DND-41 (cell line): ENCODE data around the gene CCL20.

Experiments
- ATAC-seq: fragments of 200-7000 bp; cut with Tn5 transposase; 3 replicates; pipeline ENCODE4 v1.9.1; 2021; ENCODE audit warnings: low read depth; ENCODE audit not compliant: insufficient read depth
- DNase-seq: peaks from one replicate; pipeline ENCODE4 v3.0.0-alpha.2; 2020
- H2AFZ ChIP-seq: 2 replicates; pipeline ENCODE4 v1.6.0; 2012; ENCODE audit warnings: low read depth, low read length
- H3K27ac ChIP-seq: 2 replicates; pipeline ENCODE4 v1.5.1; 2012; ENCODE audit warnings: low read length, inconsistent platforms
- H3K27me3 ChIP-seq: fragments of 200-600 bp; sonication (generic); 2 replicates; pipeline ENCODE4 v1.6.0; 2012; ENCODE audit warnings: low read length, mild to moderate bottlenecking, inconsistent platforms; ENCODE audit not compliant: insufficient read depth, poor library complexity
- H3K36me3 ChIP-seq: 2 replicates; pipeline ENCODE4 v1.5.1; 2012; ENCODE audit warnings: low read length, inconsistent platforms; ENCODE audit not compliant: insufficient read depth
- H3K4me1 ChIP-seq: 2 replicates; pipeline ENCODE4 v1.5.1; 2012; ENCODE audit warnings: mild to moderate bottlenecking, low read length; ENCODE audit not compliant: insufficient read depth
- H3K4me2 ChIP-seq: 2 replicates; pipeline ENCODE4 v1.6.0; 2012; ENCODE audit warnings: mild to moderate bottlenecking, moderate library complexity, low read length, inconsistent platforms; ENCODE audit not compliant: insufficient read depth
- H3K4me3 ChIP-seq, 2 experiments: fragments of 200-600 bp in 1 of 2; shearing (Covaris generic) in 1 of 2; 2 replicates each; pipeline ENCODE4 v1.5.1; 2012 to 2016; ENCODE audit warnings: inconsistent platforms in 2 of 2, low read length in 2 of 2, mild to moderate bottlenecking in 2 of 2, low read depth in 1 of 2, moderate library complexity in 1 of 2
- H3K79me2 ChIP-seq: 2 replicates; pipeline ENCODE4 v1.6.0; 2012; ENCODE audit warnings: low read length, inconsistent platforms; ENCODE audit not compliant: insufficient read depth
- H3K9ac ChIP-seq: 2 replicates; pipeline ENCODE4 v1.6.0; 2012; ENCODE audit warnings: low read depth, mild to moderate bottlenecking, inconsistent platforms, low read length, moderate library complexity
- H3K9me3 ChIP-seq: 2 replicates; pipeline ENCODE4 v1.5.1; 2012; ENCODE audit warnings: low read length, moderate library complexity, mild to moderate bottlenecking, inconsistent platforms; ENCODE audit not compliant: insufficient read depth, severe bottlenecking
- H4K20me1 ChIP-seq: 2 replicates; pipeline ENCODE4 v1.6.0; 2012; ENCODE audit warnings: low read length; ENCODE audit not compliant: insufficient read depth
- CTCF ChIP-seq: IDR thresholded peaks from 2 replicates; pipeline ENCODE4 v1.5.1; 2012; ENCODE audit warnings: borderline replicate concordance, low read length, moderate library complexity, mild to moderate bottlenecking; ENCODE audit not compliant: poor library complexity, severe bottlenecking; ENCODE audit errors: extremely low read depth
- EZH2 ChIP-seq: IDR thresholded peaks from 3 replicates; pipeline ENCODE4 v1.6.1; 2012; ENCODE audit warnings: borderline replicate concordance, low read depth, mild to moderate bottlenecking, moderate library complexity, low read length, inconsistent platforms; ENCODE audit not compliant: severe bottlenecking

CCL20 gene

GRCh38 chr2:227782804-227783203 is 30.8 kb upstream of the CCL20 start:
- no peak for ATAC-seq

GRCh38 chr2:227783404-227784138 is 30.1 kb upstream of the CCL20 start:
- Histone ChIP-seq H3K4me3 (no peak overlapping the region), H3K9ac (no peak overlapping the region), H3K9me3 (no peaks in the 10 kb centered on the region), H3K4me1 (no peaks in the 10 kb centered on the region), H3K4me2 (no peak overlapping the region), H3K27ac (no peak overlapping the region), H3K27me3 (no peaks in the 10 kb centered on the region), H3K79me2 (no peaks in the 10 kb centered on the region), H2AFZ (no peak overlapping the region), H4K20me1 (no peaks in the 10 kb centered on the region), H3K36me3 (no peaks in the 10 kb centered on the region)
- no peak for TF ChIP-seq CTCF
- ATAC-seq (no peak), DNase-seq (no peak)

More at GRCh38 chr2:227782804-227783203, 30.8 kb upstream of the CCL20 start:
- Histone ChIP-seq H3K4me3 (no peak overlapping the region), H2AFZ (no peak overlapping the region), H3K36me3 (no peaks in the 10 kb centered on the region), H3K27me3 (no peaks in the 10 kb centered on the region), H3K27ac (no peak overlapping the region), H3K4me2 (no peak overlapping the region), H3K9me3 (no peaks in the 10 kb centered on the region), H3K79me2 (no peaks in the 10 kb centered on the region), H3K9ac (no peak overlapping the region), H3K4me1 (no peaks in the 10 kb centered on the region), H4K20me1 (no peaks in the 10 kb centered on the region)
- TF ChIP-seq CTCF (no peak), EZH2 (no peak)
- DNase-seq = no peak

- no peak for DNase-seq
- Histone ChIP-seq H3K36me3 (no peaks in the 10 kb centered on the region), H3K4me3 (no peak overlapping the region), H2AFZ (no peak overlapping the region), H3K9ac (no peak overlapping the region), H3K4me2 (no peak overlapping the region), H3K27me3 (no peaks in the 10 kb centered on the region), H3K79me2 (no peaks in the 10 kb centered on the region), H4K20me1 (no peaks in the 10 kb centered on the region), H3K27ac (no peak overlapping the region), H3K4me1 (no peaks in the 10 kb centered on the region), H3K9me3 (no peaks in the 10 kb centered on the region)
- TF ChIP-seq EZH2 = no peak
- ATAC-seq = no peak
These were observed 28.3 kb upstream of the CCL20 start for GRCh38 chr2:227785293-227785692.

GRCh38 chr2:227788561-227789018 is 25.1 kb upstream of the CCL20 start:
- DNase-seq (no peak), ATAC-seq (no peak)
- TF ChIP-seq CTCF = no peak
- no peak for TF ChIP-seq EZH2
- Histone ChIP-seq H4K20me1 (no peaks in the 10 kb centered on the region), H2AFZ (no peak overlapping the region), H3K4me3 (no peak overlapping the region), H3K9ac (no peak overlapping the region), H3K27ac (no peak overlapping the region), H3K4me2 (no peak overlapping the region), H3K4me1 (no peaks in the 10 kb centered on the region), H3K9me3 (no peaks in the 10 kb centered on the region), H3K27me3 (no peaks in the 10 kb centered on the region), H3K36me3 (no peaks in the 10 kb centered on the region), H3K79me2 (no peaks in the 10 kb centered on the region)
